Progenitor cell of endocrine pancreas (in vitro differentiated cells): ENCODE measurements around the gene MMP21. TPM values are rescaled to one million over a fixed set of nuclear protein-coding genes. Genes with fewer than 3 reads are reported as not detected.

Experiments
- DNase-seq: peaks from one replicate; pipeline ENCODE4 v3.0.0; 2021; ENCODE audit warnings: low spot score; ENCODE audit not compliant: unreplicated experiment
- H3K27ac Mint-ChIP-seq: 2 replicates; pipeline ENCODE4 v1.8.0; 2021; ENCODE audit warnings: mild to moderate bottlenecking, moderate library complexity, mixed read lengths
- H3K27me3 Mint-ChIP-seq: 2 replicates; pipeline ENCODE4 v1.8.0; 2021; ENCODE audit warnings: mixed read lengths
- H3K36me3 Mint-ChIP-seq: 2 replicates; pipeline ENCODE4 v1.8.0; 2022; ENCODE audit warnings: mixed read lengths; ENCODE audit not compliant: insufficient read depth
- H3K4me1 Mint-ChIP-seq: 2 replicates; pipeline ENCODE4 v1.8.0; 2021; ENCODE audit warnings: low read depth, mixed read lengths
- H3K4me3 Mint-ChIP-seq: 2 replicates; pipeline ENCODE4 v1.8.0; 2021; ENCODE audit warnings: low read depth, mild to moderate bottlenecking, moderate library complexity, mixed read lengths
- H3K9me3 Mint-ChIP-seq: 2 replicates; pipeline ENCODE4 v1.8.0; 2021; ENCODE audit warnings: low read depth, mixed read lengths
- total RNA-seq: library from RNA; stranded (reverse); gene quantifications from 2 replicates; pipeline ENCODE4 v1.2.1, GENCODE V29; 2021
- TF ChIP-seq, protein P1 (sequence below): fragments of 200-600 bp; sonication (generic); IDR thresholded peaks from one replicate; pipeline ENCODE4 v1.5.0; 2021; ENCODE audit warnings: antibody characterized with exemption, mild to moderate bottlenecking; ENCODE audit not compliant: unreplicated experiment

MMP21 gene
- total RNA-seq, 1 donor from 2014 or later = not detected

DNA sequence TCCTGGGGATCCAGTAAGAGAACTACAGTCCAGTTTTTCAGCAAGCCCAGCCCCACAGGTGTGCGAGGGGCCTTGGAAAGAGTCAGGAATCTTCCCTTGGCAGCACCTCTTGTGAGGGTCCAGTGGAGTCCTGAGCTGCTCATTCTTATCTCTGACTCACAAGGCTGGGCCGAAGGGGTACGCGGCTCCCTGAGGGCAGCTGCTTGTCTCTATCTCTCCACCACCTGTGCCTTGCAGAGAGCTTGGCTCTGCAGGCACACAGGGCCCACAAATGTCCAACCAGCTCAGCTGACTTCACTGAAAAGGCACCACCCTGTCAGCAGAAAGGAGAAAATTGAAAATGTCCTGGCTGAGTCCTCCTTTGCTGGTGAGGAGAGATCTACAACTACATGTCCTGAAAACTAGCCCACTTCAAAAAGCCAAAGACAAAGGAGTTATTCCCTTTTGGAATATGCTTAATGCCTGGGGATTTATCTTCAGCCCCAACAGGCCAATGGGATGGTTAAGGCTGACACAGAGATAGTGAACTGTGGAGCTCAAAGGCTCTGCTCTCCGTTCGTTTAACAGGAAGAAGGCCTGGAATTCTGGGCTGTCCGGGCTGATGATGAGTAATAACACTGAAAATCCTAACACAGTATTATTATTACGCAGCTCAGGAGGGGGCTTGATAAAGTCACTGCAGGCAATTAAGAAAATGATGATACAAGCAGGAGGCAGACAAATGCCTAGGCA, 24.0 kb upstream of the MMP21 start:
- no peaks in the 10 kb centered on the region for H3K9me3 Mint-ChIP-seq
- no peak overlapping the region for H3K27ac Mint-ChIP-seq
- TF ChIP-seq, protein P1, sequence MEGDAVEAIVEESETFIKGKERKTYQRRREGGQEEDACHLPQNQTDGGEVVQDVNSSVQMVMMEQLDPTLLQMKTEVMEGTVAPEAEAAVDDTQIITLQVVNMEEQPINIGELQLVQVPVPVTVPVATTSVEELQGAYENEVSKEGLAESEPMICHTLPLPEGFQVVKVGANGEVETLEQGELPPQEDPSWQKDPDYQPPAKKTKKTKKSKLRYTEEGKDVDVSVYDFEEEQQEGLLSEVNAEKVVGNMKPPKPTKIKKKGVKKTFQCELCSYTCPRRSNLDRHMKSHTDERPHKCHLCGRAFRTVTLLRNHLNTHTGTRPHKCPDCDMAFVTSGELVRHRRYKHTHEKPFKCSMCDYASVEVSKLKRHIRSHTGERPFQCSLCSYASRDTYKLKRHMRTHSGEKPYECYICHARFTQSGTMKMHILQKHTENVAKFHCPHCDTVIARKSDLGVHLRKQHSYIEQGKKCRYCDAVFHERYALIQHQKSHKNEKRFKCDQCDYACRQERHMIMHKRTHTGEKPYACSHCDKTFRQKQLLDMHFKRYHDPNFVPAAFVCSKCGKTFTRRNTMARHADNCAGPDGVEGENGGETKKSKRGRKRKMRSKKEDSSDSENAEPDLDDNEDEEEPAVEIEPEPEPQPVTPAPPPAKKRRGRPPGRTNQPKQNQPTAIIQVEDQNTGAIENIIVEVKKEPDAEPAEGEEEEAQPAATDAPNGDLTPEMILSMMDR = no peak
- peaks cover 8% of the 10 kb centered on the region for H3K36me3 Mint-ChIP-seq
- H3K27me3 Mint-ChIP-seq = no peaks in the 10 kb centered on the region
- DNase-seq = no peak
- peaks cover 17% of the 10 kb centered on the region for H3K4me1 Mint-ChIP-seq
- no peak overlapping the region for H3K4me3 Mint-ChIP-seq

DNA sequence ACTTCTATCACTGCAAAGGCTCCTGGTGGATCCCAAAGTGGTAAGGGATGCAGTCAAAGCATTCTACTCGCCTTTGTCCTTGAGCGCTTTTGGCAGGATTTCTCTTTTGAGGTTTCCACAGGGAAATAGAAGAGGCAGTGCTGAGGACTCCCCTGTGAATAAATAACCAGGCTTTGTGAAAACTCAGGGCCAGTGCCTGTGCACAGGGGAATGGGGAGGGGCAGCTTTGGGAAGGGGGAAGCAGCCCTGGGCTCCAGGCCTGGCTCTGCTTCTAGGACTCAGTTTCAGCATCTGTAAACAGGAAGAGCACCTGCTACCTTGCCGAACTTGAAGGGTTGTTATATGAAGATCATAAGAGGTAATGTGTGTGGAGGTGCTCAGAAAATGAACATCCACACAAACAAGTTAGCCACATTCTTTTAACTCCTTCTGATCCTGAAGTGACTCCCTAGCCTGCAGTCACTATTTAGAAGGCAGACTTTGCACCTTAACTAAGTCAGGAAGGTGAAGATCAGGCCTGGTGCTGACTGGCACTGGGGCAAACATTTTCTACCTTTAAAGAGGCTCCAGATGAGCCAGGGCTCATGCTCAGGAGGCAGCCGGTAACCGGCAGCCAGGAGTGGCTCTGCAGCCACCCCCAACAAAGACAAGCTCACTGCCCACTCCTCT, 22.5 kb upstream of the MMP21 start:
- TF ChIP-seq, protein P1 = no peak

DNA sequence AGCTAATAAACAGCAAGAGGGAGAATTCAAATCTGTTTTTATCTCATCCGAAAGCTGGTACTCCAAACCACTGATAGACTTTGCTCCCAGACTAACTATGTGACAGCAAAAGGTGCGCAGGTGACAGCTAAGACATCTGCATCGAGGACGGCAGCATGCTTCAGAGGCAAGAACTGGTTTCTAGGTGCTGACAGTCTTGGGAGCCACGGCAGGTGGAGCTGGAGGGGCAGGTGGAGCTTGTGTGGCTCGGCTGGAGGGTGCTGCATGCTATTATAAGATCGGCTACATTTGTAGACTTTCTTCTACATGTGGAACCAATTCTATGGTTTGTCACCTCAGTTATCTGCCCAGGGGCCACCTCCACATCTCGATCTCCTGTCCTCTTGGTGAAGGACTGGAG, 21.8 kb upstream of the MMP21 start:
- Mint-ChIP-seq H3K9me3 (no peaks in the 10 kb centered on the region), H3K4me3 (no peak overlapping the region), H3K36me3 (peaks cover 9% of the 10 kb centered on the region), H3K27ac (no peak overlapping the region), H3K4me1 (peaks cover 17% of the 10 kb centered on the region), H3K27me3 (no peaks in the 10 kb centered on the region)
- DNase-seq = no peak
- TF ChIP-seq, protein P1 = no peak

More for the DNA sequence above, 22.5 kb upstream of the MMP21 start:
- H3K36me3 Mint-ChIP-seq = peaks cover 9% of the 10 kb centered on the region
- no peak overlapping the region for H3K27ac Mint-ChIP-seq
- no peaks in the 10 kb centered on the region for H3K27me3 Mint-ChIP-seq
- DNase-seq = no peak
- no peaks in the 10 kb centered on the region for H3K9me3 Mint-ChIP-seq
- H3K4me1 Mint-ChIP-seq = peaks cover 17% of the 10 kb centered on the region
- no peak overlapping the region for H3K4me3 Mint-ChIP-seq

- no peak overlapping the region for H3K27ac Mint-ChIP-seq
- H3K9me3 Mint-ChIP-seq = no peaks in the 10 kb centered on the region
- no peaks in the 10 kb centered on the region for H3K27me3 Mint-ChIP-seq
- TF ChIP-seq, protein P1 = no peak
- H3K36me3 Mint-ChIP-seq = peaks cover 16% of the 10 kb centered on the region
- peaks cover 5% of the 10 kb centered on the region for H3K4me1 Mint-ChIP-seq
- no peak overlapping the region for H3K4me3 Mint-ChIP-seq
- no peak for DNase-seq
These were observed 20.1 kb upstream of the MMP21 start for GRCh38 chr10:125795637-125796190.

DNA sequence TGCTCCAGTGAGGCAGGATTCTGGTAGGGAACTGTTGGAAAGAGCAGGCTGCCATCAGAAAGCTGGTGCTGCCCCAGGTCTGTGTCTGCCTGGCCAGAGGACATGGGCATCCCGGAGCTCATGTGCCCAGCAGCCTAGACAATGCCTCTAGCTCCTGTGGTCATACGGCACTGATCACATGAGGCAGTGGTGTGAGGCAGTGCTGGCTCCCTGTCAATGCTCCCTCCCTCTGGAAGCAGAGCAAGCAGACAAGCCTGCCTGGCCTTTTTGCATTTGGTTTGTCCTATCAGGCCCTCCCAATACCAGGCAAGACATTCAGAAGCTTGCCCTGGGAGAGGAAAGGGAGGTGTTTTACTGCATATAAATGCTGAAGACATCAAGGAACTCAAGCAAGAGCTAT, 19.5 kb upstream of the MMP21 start:
- Mint-ChIP-seq H3K27ac (no peak overlapping the region), H3K4me1 (peaks cover 5% of the 10 kb centered on the region), H3K27me3 (no peaks in the 10 kb centered on the region), H3K36me3 (peaks cover 17% of the 10 kb centered on the region), H3K9me3 (no peaks in the 10 kb centered on the region), H3K4me3 (no peak overlapping the region)
- DNase-seq = no peak
- TF ChIP-seq, protein P1 = no peak
